WTC11 (cell line): Measurements from ENCODE around the gene TCF20. TPM values are rescaled to one million over a fixed set of nuclear protein-coding genes. Genes with fewer than 3 reads are reported as not detected.

Experiments used
- ATAC-seq: fragments of 200-7000 bp; cut with Tn5 transposase; 2 replicates; pipeline ENCODE4 v1.10.0; 2021; ENCODE audit warnings: mild to moderate bottlenecking, moderate library complexity
- CTCF ChIA-PET: fragments of 300-600 bp; sonication (Branson Sonifier 250); formaldehyde crosslinking; loops from one replicate; lab custom pipeline; 2021; ENCODE audit warnings: antibody characterized with exemption; lab: Charles Lee
- POLR2A ChIA-PET: fragments of 350-600 bp; sonication (Branson Sonifier 250); formaldehyde crosslinking; loops from one replicate; lab custom pipeline; 2021; ENCODE audit warnings: antibody characterized with exemption; lab: Charles Lee
- DNase-seq: peaks from one replicate; pipeline ENCODE4 v3.0.0; 2021; ENCODE audit warnings: low spot score
- H3K27ac Mint-ChIP-seq: 2 replicates; pipeline ENCODE4 v1.8.0; 2021; ENCODE audit warnings: mixed read lengths
- H3K27me3 Mint-ChIP-seq: 2 replicates; pipeline ENCODE4 v1.8.0; 2021; ENCODE audit warnings: low read depth, mild to moderate bottlenecking, moderate library complexity, mixed read lengths
- H3K36me3 Mint-ChIP-seq: 2 replicates; pipeline ENCODE4 v1.8.0; 2021; ENCODE audit warnings: mixed read lengths
- H3K4me1 Mint-ChIP-seq: 2 replicates; pipeline ENCODE4 v1.8.0; 2022; ENCODE audit warnings: mixed read lengths
- H3K4me3 Mint-ChIP-seq: 2 replicates; pipeline ENCODE4 v1.8.0; 2021; ENCODE audit warnings: mild to moderate bottlenecking, moderate library complexity, mixed read lengths
- H3K9me3 Mint-ChIP-seq: 2 replicates; pipeline ENCODE4 v1.8.0; 2021; ENCODE audit warnings: mixed read lengths
- ATF1 ChIP-seq: sonication (generic); formaldehyde crosslinking; IDR thresholded peaks from 2 replicates; pipeline ENCODE4 v1.8.1; 2023; ENCODE audit warnings: mild to moderate bottlenecking, moderate library complexity, missing genetic modification reagents
- CREB1 ChIP-seq: sonication (generic); formaldehyde crosslinking; IDR thresholded peaks from 2 replicates; pipeline ENCODE4 v1.8.0; 2023; ENCODE audit warnings: mild to moderate bottlenecking, missing genetic modification reagents
- CREM ChIP-seq: sonication (generic); formaldehyde crosslinking; IDR thresholded peaks from 2 replicates; pipeline ENCODE4 v1.8.1; 2022; ENCODE audit warnings: mild to moderate bottlenecking, missing genetic modification reagents, moderate library complexity
- CTCF ChIP-seq: fragments of 200-600 bp; IDR thresholded peaks from 2 replicates; pipeline ENCODE4 v1.8.0; 2022; ENCODE audit warnings: antibody characterized with exemption
- FOXK1 ChIP-seq: sonication (generic); formaldehyde crosslinking; IDR thresholded peaks from 2 replicates; pipeline ENCODE4 v1.8.0; 2022; ENCODE audit warnings: mild to moderate bottlenecking, moderate library complexity, missing genetic modification reagents
- PREB ChIP-seq: sonication (generic); formaldehyde crosslinking; IDR thresholded peaks from 2 replicates; pipeline ENCODE4 v1.8.1; 2022; ENCODE audit warnings: mild to moderate bottlenecking, missing genetic modification reagents, moderate library complexity, borderline replicate concordance
- TP53 ChIP-seq: sonication (generic); formaldehyde crosslinking; IDR thresholded peaks from 2 replicates; pipeline ENCODE4 v1.8.1; 2023; ENCODE audit warnings: mild to moderate bottlenecking, missing genetic modification reagents
- ZNF232 ChIP-seq: sonication (generic); formaldehyde crosslinking; IDR thresholded peaks from 2 replicates; pipeline ENCODE4 v1.8.0; 2022; ENCODE audit warnings: mild to moderate bottlenecking, missing genetic modification reagents
- total RNA-seq: library from RNA; stranded (reverse); gene quantifications from 3 replicates; pipeline ENCODE4 v1.2.3, GENCODE V29; 2021
- TF ChIP-seq, protein P1 (sequence below): sonication (generic); formaldehyde crosslinking; IDR thresholded peaks from 2 replicates; pipeline ENCODE4 v1.8.0; 2023; ENCODE audit warnings: missing genetic modification reagents
- TF ChIP-seq, protein P2 (sequence below): sonication (generic); formaldehyde crosslinking; IDR thresholded peaks from 2 replicates; pipeline ENCODE4 v1.8.1; 2023; ENCODE audit warnings: mild to moderate bottlenecking, missing genetic modification reagents, borderline replicate concordance
- TF ChIP-seq, protein P3 (sequence below): sonication (generic); formaldehyde crosslinking; IDR thresholded peaks from 2 replicates; pipeline ENCODE4 v1.8.0; 2022; ENCODE audit warnings: missing genetic modification reagents
- TF ChIP-seq, protein P4 (sequence below): sonication (generic); formaldehyde crosslinking; IDR thresholded peaks from 2 replicates; pipeline ENCODE4 v1.8.1; 2022; ENCODE audit warnings: missing genetic modification reagents, borderline replicate concordance
- TF ChIP-seq, protein P5 (sequence below): sonication (generic); formaldehyde crosslinking; conservative IDR thresholded peaks from 2 replicates; pipeline ENCODE4 v1.8.1; 2023; ENCODE audit warnings: mild to moderate bottlenecking, low read depth, missing genetic modification reagents, moderate library complexity

The TCF20 gene
- total RNA-seq, 1 experiment from 2014 or later: 77.0 TPM

DNA sequence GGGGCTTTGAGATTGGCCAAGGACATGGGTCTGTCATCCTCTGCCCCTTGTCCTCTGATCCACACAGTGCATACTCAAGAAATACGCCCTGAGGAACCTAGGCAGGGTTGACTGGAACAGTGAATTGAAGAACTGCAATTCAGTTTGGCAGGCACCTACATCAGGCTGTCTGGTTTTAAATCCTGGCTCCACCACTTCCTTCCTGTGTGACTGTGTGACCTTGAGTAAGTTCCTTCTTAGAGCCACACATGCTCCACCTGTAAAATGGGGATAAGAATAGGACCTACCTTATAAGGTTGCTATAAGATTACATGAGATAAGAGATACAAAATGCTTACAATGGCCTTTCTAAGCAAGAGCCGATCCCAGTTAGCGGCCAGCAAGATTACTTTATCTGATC lies 15.8 kb upstream of the TCF20 start (continued):
- TF ChIP-seq, protein P1, sequence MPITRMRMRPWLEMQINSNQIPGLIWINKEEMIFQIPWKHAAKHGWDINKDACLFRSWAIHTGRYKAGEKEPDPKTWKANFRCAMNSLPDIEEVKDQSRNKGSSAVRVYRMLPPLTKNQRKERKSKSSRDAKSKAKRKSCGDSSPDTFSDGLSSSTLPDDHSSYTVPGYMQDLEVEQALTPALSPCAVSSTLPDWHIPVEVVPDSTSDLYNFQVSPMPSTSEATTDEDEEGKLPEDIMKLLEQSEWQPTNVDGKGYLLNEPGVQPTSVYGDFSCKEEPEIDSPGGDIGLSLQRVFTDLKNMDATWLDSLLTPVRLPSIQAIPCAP (CRISPR knock-in tag): no peak
- TF ChIP-seq, protein P2, sequence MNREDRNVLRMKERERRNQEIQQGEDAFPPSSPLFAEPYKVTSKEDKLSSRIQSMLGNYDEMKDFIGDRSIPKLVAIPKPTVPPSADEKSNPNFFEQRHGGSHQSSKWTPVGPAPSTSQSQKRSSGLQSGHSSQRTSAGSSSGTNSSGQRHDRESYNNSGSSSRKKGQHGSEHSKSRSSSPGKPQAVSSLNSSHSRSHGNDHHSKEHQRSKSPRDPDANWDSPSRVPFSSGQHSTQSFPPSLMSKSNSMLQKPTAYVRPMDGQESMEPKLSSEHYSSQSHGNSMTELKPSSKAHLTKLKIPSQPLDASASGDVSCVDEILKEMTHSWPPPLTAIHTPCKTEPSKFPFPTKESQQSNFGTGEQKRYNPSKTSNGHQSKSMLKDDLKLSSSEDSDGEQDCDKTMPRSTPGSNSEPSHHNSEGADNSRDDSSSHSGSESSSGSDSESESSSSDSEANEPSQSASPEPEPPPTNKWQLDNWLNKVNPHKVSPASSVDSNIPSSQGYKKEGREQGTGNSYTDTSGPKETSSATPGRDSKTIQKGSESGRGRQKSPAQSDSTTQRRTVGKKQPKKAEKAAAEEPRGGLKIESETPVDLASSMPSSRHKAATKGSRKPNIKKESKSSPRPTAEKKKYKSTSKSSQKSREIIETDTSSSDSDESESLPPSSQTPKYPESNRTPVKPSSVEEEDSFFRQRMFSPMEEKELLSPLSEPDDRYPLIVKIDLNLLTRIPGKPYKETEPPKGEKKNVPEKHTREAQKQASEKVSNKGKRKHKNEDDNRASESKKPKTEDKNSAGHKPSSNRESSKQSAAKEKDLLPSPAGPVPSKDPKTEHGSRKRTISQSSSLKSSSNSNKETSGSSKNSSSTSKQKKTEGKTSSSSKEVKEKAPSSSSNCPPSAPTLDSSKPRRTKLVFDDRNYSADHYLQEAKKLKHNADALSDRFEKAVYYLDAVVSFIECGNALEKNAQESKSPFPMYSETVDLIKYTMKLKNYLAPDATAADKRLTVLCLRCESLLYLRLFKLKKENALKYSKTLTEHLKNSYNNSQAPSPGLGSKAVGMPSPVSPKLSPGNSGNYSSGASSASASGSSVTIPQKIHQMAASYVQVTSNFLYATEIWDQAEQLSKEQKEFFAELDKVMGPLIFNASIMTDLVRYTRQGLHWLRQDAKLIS (CRISPR knock-in tag): no peak
- TF ChIP-seq CREB1 (CRISPR knock-in tag) (no peak), FOXK1 (CRISPR knock-in tag) (no peak), TP53 (CRISPR knock-in tag) (no peak), PREB (CRISPR knock-in tag) (no peak), ATF1 (no peak), CREM (CRISPR knock-in tag) (no peak)
- TF ChIP-seq, protein P3, sequence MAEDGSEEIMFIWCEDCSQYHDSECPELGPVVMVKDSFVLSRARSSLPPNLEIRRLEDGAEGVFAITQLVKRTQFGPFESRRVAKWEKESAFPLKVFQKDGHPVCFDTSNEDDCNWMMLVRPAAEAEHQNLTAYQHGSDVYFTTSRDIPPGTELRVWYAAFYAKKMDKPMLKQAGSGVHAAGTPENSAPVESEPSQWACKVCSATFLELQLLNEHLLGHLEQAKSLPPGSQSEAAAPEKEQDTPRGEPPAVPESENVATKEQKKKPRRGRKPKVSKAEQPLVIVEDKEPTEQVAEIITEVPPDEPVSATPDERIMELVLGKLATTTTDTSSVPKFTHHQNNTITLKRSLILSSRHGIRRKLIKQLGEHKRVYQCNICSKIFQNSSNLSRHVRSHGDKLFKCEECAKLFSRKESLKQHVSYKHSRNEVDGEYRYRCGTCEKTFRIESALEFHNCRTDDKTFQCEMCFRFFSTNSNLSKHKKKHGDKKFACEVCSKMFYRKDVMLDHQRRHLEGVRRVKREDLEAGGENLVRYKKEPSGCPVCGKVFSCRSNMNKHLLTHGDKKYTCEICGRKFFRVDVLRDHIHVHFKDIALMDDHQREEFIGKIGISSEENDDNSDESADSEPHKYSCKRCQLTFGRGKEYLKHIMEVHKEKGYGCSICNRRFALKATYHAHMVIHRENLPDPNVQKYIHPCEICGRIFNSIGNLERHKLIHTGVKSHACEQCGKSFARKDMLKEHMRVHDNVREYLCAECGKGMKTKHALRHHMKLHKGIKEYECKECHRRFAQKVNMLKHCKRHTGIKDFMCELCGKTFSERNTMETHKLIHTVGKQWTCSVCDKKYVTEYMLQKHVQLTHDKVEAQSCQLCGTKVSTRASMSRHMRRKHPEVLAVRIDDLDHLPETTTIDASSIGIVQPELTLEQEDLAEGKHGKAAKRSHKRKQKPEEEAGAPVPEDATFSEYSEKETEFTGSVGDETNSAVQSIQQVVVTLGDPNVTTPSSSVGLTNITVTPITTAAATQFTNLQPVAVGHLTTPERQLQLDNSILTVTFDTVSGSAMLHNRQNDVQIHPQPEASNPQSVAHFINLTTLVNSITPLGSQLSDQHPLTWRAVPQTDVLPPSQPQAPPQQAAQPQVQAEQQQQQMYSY (CRISPR knock-in tag): no peak
- TF ChIP-seq, protein P4, sequence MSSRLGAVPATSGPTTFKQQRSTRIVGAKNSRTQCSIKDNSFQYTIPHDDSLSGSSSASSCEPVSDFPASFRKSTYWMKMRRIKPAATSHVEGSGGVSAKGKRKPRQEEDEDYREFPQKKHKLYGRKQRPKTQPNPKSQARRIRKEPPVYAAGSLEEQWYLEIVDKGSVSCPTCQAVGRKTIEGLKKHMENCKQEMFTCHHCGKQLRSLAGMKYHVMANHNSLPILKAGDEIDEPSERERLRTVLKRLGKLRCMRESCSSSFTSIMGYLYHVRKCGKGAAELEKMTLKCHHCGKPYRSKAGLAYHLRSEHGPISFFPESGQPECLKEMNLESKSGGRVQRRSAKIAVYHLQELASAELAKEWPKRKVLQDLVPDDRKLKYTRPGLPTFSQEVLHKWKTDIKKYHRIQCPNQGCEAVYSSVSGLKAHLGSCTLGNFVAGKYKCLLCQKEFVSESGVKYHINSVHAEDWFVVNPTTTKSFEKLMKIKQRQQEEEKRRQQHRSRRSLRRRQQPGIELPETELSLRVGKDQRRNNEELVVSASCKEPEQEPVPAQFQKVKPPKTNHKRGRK (CRISPR knock-in tag): no peak
- TF ChIP-seq, protein P5, sequence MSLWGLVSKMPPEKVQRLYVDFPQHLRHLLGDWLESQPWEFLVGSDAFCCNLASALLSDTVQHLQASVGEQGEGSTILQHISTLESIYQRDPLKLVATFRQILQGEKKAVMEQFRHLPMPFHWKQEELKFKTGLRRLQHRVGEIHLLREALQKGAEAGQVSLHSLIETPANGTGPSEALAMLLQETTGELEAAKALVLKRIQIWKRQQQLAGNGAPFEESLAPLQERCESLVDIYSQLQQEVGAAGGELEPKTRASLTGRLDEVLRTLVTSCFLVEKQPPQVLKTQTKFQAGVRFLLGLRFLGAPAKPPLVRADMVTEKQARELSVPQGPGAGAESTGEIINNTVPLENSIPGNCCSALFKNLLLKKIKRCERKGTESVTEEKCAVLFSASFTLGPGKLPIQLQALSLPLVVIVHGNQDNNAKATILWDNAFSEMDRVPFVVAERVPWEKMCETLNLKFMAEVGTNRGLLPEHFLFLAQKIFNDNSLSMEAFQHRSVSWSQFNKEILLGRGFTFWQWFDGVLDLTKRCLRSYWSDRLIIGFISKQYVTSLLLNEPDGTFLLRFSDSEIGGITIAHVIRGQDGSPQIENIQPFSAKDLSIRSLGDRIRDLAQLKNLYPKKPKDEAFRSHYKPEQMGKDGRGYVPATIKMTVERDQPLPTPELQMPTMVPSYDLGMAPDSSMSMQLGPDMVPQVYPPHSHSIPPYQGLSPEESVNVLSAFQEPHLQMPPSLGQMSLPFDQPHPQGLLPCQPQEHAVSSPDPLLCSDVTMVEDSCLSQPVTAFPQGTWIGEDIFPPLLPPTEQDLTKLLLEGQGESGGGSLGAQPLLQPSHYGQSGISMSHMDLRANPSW (CRISPR knock-in tag): no peak

DNA sequence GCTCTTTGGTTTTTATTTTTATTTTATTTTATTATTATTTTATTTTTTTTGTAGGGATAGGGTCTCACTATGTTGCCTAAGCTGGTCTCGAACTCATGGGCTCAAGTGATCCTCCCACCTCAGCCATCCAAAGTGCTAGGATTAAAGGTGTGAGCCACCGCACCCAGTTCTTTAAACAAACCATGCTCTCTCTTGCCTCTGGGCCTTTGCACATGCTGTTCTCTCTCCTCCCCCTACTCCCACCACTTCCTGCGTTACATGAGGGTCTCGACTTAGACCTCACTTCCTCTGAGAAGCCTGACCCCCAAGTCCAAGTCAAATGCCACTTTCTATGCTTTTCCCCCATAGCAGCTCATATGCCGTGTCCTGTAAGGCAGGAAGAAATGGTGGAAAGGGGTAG lies 15.2 kb upstream of the TCF20 start:
- DNase-seq: no peak
- H3K4me3 Mint-ChIP-seq: no peak overlapping the region
- POLR2A ChIA-PET: no interaction called here
- TF ChIP-seq CTCF (no peak), ZNF232 (no peak)
- TF ChIP-seq, all 79 proteins: peak for 0
- Mint-ChIP-seq H3K27me3 (peaks cover 64% of the 10 kb centered on the region), H3K27ac (no peak overlapping the region), H3K9me3 (no peaks in the 10 kb centered on the region), H3K36me3 (no peaks in the 10 kb centered on the region), H3K4me1 (peaks cover 12% of the 10 kb centered on the region)
- no peak for ATAC-seq
- CTCF ChIA-PET: interaction anchor here (1.4 kb wide), 1 partner anchor 28 kb away, joined by 6 read pairs; no protein-coding TSS in a partner anchor
